ENCODE data around the gene HSFX3.
"Not testable (repeated sequence)": the region's sequence is repeated elsewhere in the genome, so short reads cannot be mapped to it uniquely, and the experiment has no call there.

GRCh38 chrX:149503446-149503845 is 46.3 kb downstream of the HSFX3 start:
- not testable (repeated sequence) for TF ChIP-seq POLR2AphosphoS5, CTCF, POLR2A (IDR thresholded peaks at IDR 0.05)
